OCI-LY1 (cell line): ENCODE data around the gene MOB2.

Experiments
- H2AFZ ChIP-seq: fragments of 200-600 bp; sonication (generic), shearing (Covaris generic); 2 replicates; pipeline ENCODE4 v1.6.0; 2014; ENCODE audit warnings: antibody characterized with exemption, mild to moderate bottlenecking, low read length
- H3F3A ChIP-seq: fragments of 200-600 bp; sonication (generic), shearing (Covaris generic); 2 replicates; pipeline ENCODE4 v1.6.0; 2014; ENCODE audit warnings: mild to moderate bottlenecking, antibody characterized with exemption, low read length, moderate library complexity; ENCODE audit not compliant: insufficient read depth
- H3K27ac ChIP-seq: fragments of 200-600 bp; sonication (generic); 2 replicates; pipeline ENCODE4 v1.5.1; 2014; ENCODE audit warnings: low read length, mixed run types, mild to moderate bottlenecking, low read depth; ENCODE audit not compliant: poor library complexity, severe bottlenecking
- H3K27me3 ChIP-seq: fragments of 200-600 bp; sonication (generic); 2 replicates; pipeline ENCODE4 v1.6.0; 2014; ENCODE audit warnings: antibody characterized with exemption, mild to moderate bottlenecking, low read length, moderate library complexity; ENCODE audit not compliant: insufficient read depth
- H3K36me3 ChIP-seq: fragments of 200-600 bp; sonication (generic); 2 replicates; pipeline ENCODE4 v1.6.1; 2014; ENCODE audit warnings: mild to moderate bottlenecking, antibody characterized with exemption, low read length, moderate library complexity, mixed read lengths; ENCODE audit not compliant: insufficient read depth
- H3K4me1 ChIP-seq: fragments of 200-600 bp; sonication (generic); 2 replicates; pipeline ENCODE4 v1.5.1; 2014; ENCODE audit warnings: mild to moderate bottlenecking, low read length, moderate library complexity; ENCODE audit not compliant: insufficient read depth, severe bottlenecking
- H3K4me2 ChIP-seq: fragments of 200-600 bp; sonication (generic), shearing (Covaris generic); 2 replicates; pipeline ENCODE4 v1.6.1; 2014; ENCODE audit warnings: low read length
- H3K4me3 ChIP-seq: fragments of 200-600 bp; sonication (generic); 2 replicates; pipeline ENCODE4 v1.5.1; 2014; ENCODE audit warnings: low read length, low read depth, mild to moderate bottlenecking, mixed read lengths; ENCODE audit not compliant: poor library complexity, severe bottlenecking
- H3K79me2 ChIP-seq: fragments of 200-600 bp; shearing (Covaris generic); 2 replicates; pipeline ENCODE4 v1.6.1; 2016; ENCODE audit warnings: mixed run types, low read length, mixed read lengths; ENCODE audit not compliant: insufficient read depth
- H3K9ac ChIP-seq: fragments of 200-600 bp; sonication (generic), shearing (Covaris generic); 2 replicates; pipeline ENCODE4 v1.6.1; 2014; ENCODE audit warnings: mild to moderate bottlenecking, low read length, mixed read lengths
- H3K9me2 ChIP-seq: fragments of 200-600 bp; sonication (generic), shearing (Covaris generic); 2 replicates; pipeline ENCODE4 v1.6.1; 2014; ENCODE audit warnings: low read depth, mild to moderate bottlenecking, low read length, mixed read lengths
- H3K9me3 ChIP-seq: fragments of 200-600 bp; shearing (Covaris generic); 2 replicates; pipeline ENCODE4 v1.6.1; 2014; ENCODE audit warnings: low read length, mixed read lengths
- H4K20me1 ChIP-seq: fragments of 200-600 bp; sonication (generic), shearing (Covaris generic); 2 replicates; pipeline ENCODE4 v1.6.0; 2016; ENCODE audit warnings: mild to moderate bottlenecking, low read length; ENCODE audit not compliant: insufficient read depth
- EZH2 ChIP-seq: fragments of 200-600 bp; sonication (generic), shearing (Covaris generic); IDR thresholded peaks from 2 replicates; pipeline ENCODE4 v1.8.0; 2017; ENCODE audit warnings: borderline replicate concordance, mixed run types, mild to moderate bottlenecking, antibody characterized with exemption, low read length, moderate library complexity, mixed read lengths
- TF ChIP-seq, protein P1 (sequence below): fragments of 200-600 bp; sonication (generic), shearing (Covaris generic); IDR thresholded peaks from 2 replicates; pipeline ENCODE4 v1.5.1; 2017; ENCODE audit warnings: mild to moderate bottlenecking, antibody characterized with exemption, low read length, moderate library complexity, mixed read lengths

The MOB2 gene

DNA sequence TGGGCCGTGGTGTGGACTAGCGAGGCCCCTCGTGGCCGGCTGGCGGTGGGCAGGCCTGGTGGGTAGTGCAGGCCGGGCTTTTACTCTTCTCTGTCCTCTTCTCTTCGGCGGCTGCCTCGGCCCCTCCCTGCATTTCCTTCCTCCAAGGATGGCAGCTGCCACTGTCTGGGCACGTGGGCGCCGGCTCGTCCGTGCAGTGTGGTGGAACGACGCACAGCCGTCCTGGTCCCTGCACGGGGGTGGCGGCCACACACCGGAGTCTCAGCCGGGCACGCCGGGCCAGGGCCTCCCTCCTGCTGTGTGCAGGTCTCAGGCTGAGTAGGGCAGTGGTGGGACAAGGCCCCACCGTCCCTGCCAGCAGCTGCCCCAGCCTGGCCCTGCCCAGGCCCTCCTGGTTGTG, 37.7 kb downstream of the MOB2 start:
- Histone ChIP-seq H3K4me1 (no peaks in the 10 kb centered on the region), H3F3A (no peaks in the 10 kb centered on the region), H2AFZ (no peak overlapping the region), H3K9me2 (no peaks in the 10 kb centered on the region), H3K4me3 (no peak overlapping the region), H3K4me2 (no peak overlapping the region), H4K20me1 (no peaks in the 10 kb centered on the region), H3K79me2 (no peaks in the 10 kb centered on the region), H3K36me3 (no peaks in the 10 kb centered on the region), H3K9ac (no peak overlapping the region), H3K9me3 (no peaks in the 10 kb centered on the region), H3K27ac (no peak overlapping the region), H3K27me3 (peaks cover 5% of the 10 kb centered on the region; the same call in 1 of the 2 replicates)
- TF ChIP-seq, protein P1, sequence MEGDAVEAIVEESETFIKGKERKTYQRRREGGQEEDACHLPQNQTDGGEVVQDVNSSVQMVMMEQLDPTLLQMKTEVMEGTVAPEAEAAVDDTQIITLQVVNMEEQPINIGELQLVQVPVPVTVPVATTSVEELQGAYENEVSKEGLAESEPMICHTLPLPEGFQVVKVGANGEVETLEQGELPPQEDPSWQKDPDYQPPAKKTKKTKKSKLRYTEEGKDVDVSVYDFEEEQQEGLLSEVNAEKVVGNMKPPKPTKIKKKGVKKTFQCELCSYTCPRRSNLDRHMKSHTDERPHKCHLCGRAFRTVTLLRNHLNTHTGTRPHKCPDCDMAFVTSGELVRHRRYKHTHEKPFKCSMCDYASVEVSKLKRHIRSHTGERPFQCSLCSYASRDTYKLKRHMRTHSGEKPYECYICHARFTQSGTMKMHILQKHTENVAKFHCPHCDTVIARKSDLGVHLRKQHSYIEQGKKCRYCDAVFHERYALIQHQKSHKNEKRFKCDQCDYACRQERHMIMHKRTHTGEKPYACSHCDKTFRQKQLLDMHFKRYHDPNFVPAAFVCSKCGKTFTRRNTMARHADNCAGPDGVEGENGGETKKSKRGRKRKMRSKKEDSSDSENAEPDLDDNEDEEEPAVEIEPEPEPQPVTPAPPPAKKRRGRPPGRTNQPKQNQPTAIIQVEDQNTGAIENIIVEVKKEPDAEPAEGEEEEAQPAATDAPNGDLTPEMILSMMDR, result no peak
- no peak for TF ChIP-seq EZH2

DNA sequence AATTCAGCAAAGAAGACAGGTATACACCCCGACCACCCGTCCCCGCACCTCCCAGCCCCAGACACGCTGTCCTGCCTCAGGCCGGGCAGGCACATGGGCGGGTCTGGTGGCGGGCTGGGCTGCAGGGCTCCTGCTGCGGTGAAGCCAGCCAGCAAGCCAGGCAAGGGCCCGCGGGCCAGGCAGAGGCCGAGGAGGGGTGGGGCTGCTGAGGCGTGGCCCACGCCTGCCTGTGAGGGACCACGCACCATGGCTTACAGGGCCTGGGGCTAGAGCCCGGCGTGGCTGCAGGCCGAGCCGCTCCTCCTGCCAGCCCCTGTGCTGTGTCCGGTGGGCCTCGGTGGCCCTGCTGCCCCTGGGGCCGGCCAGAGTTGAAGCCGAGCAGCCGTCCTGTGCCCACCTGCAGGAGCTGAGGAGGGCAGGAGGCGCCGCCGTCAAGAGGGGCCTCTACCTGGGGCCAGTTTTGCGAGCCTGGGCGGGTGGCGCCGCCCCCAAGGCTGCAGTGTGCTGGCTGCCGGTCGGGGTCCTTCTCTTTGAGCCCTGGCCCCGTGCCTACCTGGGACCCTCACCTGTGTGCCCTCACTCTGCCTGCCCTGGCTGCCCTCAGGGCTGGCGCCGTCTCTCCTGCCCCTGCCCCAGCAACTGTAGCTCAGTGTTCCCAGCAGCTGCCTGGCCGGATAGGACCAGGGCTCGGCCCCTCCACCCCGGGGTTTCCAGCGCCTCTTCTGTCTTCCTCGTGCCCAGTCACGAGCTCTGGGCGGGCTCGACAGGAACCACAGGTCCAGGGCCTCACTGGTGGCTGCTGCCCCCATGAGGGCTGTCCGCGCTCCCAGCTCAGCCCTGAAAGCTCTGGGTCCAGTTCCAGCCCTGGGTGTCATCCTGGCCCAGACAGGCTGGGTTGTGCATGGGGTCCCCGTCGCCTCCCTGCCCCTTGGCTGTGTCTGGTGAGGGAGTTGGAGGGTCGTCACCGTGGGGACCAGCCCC, 38.4 kb downstream of the MOB2 start:
- peaks cover 5% of the 10 kb centered on the region; the same call in 1 of the 2 replicates for H3K27me3 ChIP-seq
- TF ChIP-seq EZH2, result no peak
- TF ChIP-seq, protein P1, result no peak
- H3K27ac ChIP-seq, result no peak overlapping the region
- H3K4me1 ChIP-seq, result no peaks in the 10 kb centered on the region
- H3K4me3 ChIP-seq, result no peak overlapping the region
- H3K4me2 ChIP-seq, result no peak overlapping the region
- no peaks in the 10 kb centered on the region for H3K9me2 ChIP-seq
- H3K79me2 ChIP-seq, result no peaks in the 10 kb centered on the region
- no peak overlapping the region for H2AFZ ChIP-seq
- H3K36me3 ChIP-seq, result no peaks in the 10 kb centered on the region
- H3K9me3 ChIP-seq, result no peaks in the 10 kb centered on the region
- no peaks in the 10 kb centered on the region for H3F3A ChIP-seq
- no peak overlapping the region for H3K9ac ChIP-seq
- H4K20me1 ChIP-seq, result no peaks in the 10 kb centered on the region

DNA sequence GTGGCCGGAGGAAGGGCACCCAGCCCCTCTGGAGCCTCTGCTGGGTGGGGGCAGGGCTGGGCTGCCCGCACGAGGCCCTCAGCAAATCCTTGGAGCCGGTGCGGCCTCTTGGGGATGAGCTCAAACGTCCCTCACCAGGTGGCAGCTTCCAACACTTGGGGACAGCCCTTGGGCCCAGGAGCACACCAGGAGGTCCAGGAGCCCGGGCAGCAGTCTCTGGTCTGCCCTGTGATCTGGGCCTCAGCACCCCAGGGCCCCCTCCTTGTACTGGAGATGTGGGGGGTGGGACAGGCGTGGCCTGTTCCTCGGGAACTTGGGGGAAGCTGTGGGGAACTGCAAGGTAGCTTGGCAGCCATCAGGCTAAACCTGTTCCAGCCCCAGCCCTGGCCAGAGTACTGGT, 40.0 kb downstream of the MOB2 start:
- Histone ChIP-seq H3K4me1 (no peaks in the 10 kb centered on the region), H3K27me3 (no peaks in the 10 kb centered on the region), H3K27ac (no peak overlapping the region), H3K9me3 (no peaks in the 10 kb centered on the region), H3K4me2 (no peak overlapping the region), H3F3A (no peaks in the 10 kb centered on the region), H3K9me2 (no peaks in the 10 kb centered on the region), H3K36me3 (no peaks in the 10 kb centered on the region), H3K4me3 (no peak overlapping the region), H2AFZ (no peak overlapping the region), H3K9ac (no peak overlapping the region), H3K79me2 (no peaks in the 10 kb centered on the region), H4K20me1 (no peaks in the 10 kb centered on the region)
- TF ChIP-seq, protein P1, result no peak
- TF ChIP-seq EZH2, result no peak
